ENCODE results near the gene C15orf40.
A peak's percentile ranks its signal among the peaks of the same experiment; 100 is the strongest.
"Not testable (repeated sequence)": the region's sequence is repeated elsewhere in the genome, so short reads cannot be mapped to it uniquely, and the experiment has no call there.

C15orf40 gene

GRCh38 chr15:83011271-83012075, at the start of gene C15orf40:
TSS of gene C15orf40 (minus strand) at chr15:83011639. CDS start at chr15:83011607, 32 bp downstream.
- peak; percentile 54 for DNase-seq

- DNase-seq, result no peak
Observed at GRCh38 chr15:83057696-83058376, 46.4 kb upstream of the C15orf40 start.

- no peak for DNase-seq
Observed at GRCh38 chr15:83057002-83057401, 45.6 kb upstream of the C15orf40 start.

GRCh38 chr15:83053151-83053550, 41.7 kb upstream of the C15orf40 start:
- DNase-seq, result no peak

GRCh38 chr15:83046558-83047127, 35.2 kb upstream of the C15orf40 start:
- no peak for DNase-seq

GRCh38 chr15:83044156-83044555, 32.7 kb upstream of the C15orf40 start:
- no peak for DNase-seq

- no peak for DNase-seq
Observed at GRCh38 chr15:83039206-83039605, 27.8 kb upstream of the C15orf40 start.

- no peak for DNase-seq
Observed at GRCh38 chr15:83036253-83036652, 24.8 kb upstream of the C15orf40 start.

GRCh38 chr15:83031234-83031633, 19.8 kb upstream of the C15orf40 start:
- not testable (repeated sequence) for DNase-seq

GRCh38 chr15:83030021-83030420, 18.6 kb upstream of the C15orf40 start:
- no peak for DNase-seq

- no peak for DNase-seq
Observed at GRCh38 chr15:83018436-83018835, 7.0 kb upstream of the C15orf40 start.

- DNase-seq, result no peak
Observed at GRCh38 chr15:83016906-83017305, 5.5 kb upstream of the C15orf40 start.

- DNase-seq, result no peak
Observed at GRCh38 chr15:83015361-83015760, 3.9 kb upstream of the C15orf40 start.

GRCh38 chr15:83014205-83014653, 2.8 kb upstream of the C15orf40 start:
- DNase-seq, result no peak

- no peak for DNase-seq
Observed at GRCh38 chr15:83012636-83013035, 1.2 kb upstream of the C15orf40 start.

- DNase-seq, result no peak
Observed at GRCh38 chr15:83012076-83012426, 612 bp upstream of the C15orf40 start.

- DNase-seq, result no peak
Observed at GRCh38 chr15:83010709-83011270, 649 bp downstream of the C15orf40 start.

GRCh38 chr15:83000672-83001031, 10.8 kb downstream of the C15orf40 start:
- not testable (repeated sequence) for DNase-seq

GRCh38 chr15:82999905-83000671, 11.4 kb downstream of the C15orf40 start:
- DNase-seq, result peak; percentile 0

GRCh38 chr15:82999426-82999825, 12.0 kb downstream of the C15orf40 start:
- DNase-seq, result no peak

- no peak for DNase-seq
Observed at GRCh38 chr15:82995938-82996337, 15.5 kb downstream of the C15orf40 start.

GRCh38 chr15:82995076-82995475, 16.4 kb downstream of the C15orf40 start:
- no peak for DNase-seq

- no peak for DNase-seq
Observed at GRCh38 chr15:82993144-82993543, 18.3 kb downstream of the C15orf40 start.
